AG09309 (cell line): ENCODE measurements around the gene AKT1.
A peak's percentile ranks its signal among the peaks of the same experiment; 100 is the strongest.
"Not testable (repeated sequence)": the region's sequence is repeated elsewhere in the genome, so short reads cannot be mapped to it uniquely, and the experiment has no call there.

Experiments
- DNase-seq: peaks from one replicate; pipeline ENCODE4 v3.0.0-alpha.2; 2010; ENCODE audit warnings: low read depth
- H3K4me3 ChIP-seq: 2 replicates; pipeline ENCODE4 v1.5.1; 2011; ENCODE audit warnings: mild to moderate bottlenecking, low read depth, low read length, moderate library complexity; ENCODE audit not compliant: control insufficient read depth
- TF ChIP-seq, protein P1 (sequence below): IDR thresholded peaks from 2 replicates; pipeline ENCODE4 v1.5.1; 2011; ENCODE audit warnings: mild to moderate bottlenecking, low read depth, low read length, inconsistent platforms; ENCODE audit not compliant: insufficient read depth, control insufficient read depth; ENCODE audit errors: missing control alignments

Gene AKT1

GRCh38 chr14:104816616-104816884, 21.0 kb upstream of the AKT1 start:
- TF ChIP-seq, protein P1, sequence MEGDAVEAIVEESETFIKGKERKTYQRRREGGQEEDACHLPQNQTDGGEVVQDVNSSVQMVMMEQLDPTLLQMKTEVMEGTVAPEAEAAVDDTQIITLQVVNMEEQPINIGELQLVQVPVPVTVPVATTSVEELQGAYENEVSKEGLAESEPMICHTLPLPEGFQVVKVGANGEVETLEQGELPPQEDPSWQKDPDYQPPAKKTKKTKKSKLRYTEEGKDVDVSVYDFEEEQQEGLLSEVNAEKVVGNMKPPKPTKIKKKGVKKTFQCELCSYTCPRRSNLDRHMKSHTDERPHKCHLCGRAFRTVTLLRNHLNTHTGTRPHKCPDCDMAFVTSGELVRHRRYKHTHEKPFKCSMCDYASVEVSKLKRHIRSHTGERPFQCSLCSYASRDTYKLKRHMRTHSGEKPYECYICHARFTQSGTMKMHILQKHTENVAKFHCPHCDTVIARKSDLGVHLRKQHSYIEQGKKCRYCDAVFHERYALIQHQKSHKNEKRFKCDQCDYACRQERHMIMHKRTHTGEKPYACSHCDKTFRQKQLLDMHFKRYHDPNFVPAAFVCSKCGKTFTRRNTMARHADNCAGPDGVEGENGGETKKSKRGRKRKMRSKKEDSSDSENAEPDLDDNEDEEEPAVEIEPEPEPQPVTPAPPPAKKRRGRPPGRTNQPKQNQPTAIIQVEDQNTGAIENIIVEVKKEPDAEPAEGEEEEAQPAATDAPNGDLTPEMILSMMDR, result no peak
- DNase-seq, result no peak
- peak overlapping the region; percentile 74 for H3K4me3 ChIP-seq

DNA sequence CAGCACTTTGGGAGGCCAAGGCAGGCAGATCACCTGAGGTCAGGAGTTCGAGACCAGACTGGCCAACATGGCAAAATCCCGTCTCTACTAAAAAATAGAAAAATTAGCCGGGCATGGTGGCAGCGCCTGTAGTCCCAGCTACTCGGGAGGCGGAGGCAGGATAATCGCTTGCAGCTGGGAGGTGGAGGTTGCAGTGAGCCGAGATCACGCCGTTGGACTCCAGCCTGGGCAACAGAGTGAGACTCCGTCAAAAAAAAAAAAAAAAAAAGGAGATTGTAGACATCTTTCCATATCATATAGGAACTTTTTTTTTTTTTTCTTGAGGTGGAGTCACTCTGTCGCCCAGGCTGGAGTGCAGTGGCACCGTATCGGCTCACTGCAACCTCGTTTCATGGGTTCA, 19.2 kb upstream of the AKT1 start:
- not testable (repeated sequence) for DNase-seq
- H3K4me3 ChIP-seq, result peak overlapping the region; percentile 74

DNA sequence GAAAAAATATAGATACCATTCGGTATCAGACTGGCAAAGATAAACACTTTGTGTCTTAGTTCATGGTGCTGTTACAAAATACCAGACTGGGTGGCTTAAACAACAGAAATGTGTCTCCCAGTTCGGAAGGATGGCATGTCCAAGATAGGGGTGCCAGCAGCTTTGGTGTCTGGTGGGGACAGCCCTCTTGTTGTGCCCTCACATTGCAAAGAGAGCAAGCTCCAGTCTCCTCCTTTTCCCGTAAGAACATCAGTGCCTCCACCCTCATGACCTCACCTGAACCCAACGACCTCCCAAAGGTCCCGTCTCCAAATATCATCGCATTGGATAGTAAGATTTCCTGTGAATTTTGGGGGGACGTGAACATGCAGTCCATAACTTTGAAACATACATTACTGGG, 17.7 kb upstream of the AKT1 start:
- TF ChIP-seq, protein P1, result no peak
- H3K4me3 ChIP-seq, result no peak overlapping the region
- no peak for DNase-seq

DNA sequence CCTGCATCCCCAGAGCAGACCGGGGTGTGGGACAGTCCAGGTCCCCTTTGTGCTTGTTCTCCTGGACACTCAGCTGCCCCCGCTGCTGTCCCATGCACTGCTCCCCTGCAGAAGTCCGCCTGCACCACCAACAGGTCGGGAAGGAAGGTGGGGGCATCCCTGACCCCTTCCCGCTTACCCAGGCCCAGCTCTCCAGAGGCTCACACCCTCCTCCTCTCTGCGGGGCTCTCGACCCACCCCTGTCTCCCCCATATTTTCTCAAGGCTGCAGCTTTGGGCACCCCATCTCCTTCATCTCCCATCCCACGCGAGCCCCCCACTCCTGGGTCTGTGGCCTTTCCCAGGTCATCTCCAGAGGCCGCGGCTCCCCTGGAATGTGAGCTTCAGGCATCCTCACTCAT, 14.8 kb upstream of the AKT1 start:
- H3K4me3 ChIP-seq, result no peak overlapping the region
- TF ChIP-seq, protein P1, result no peak
- no peak for DNase-seq

- no peak overlapping the region for H3K4me3 ChIP-seq
- TF ChIP-seq, protein P1, result no peak
- no peak for DNase-seq
These were observed 12.9 kb upstream of the AKT1 start for GRCh38 chr14:104808456-104808855.

- H3K4me3 ChIP-seq, result no peak overlapping the region
- TF ChIP-seq, protein P1, result no peak
- no peak for DNase-seq
These were observed 11.3 kb upstream of the AKT1 start for GRCh38 chr14:104806625-104807465.

DNA sequence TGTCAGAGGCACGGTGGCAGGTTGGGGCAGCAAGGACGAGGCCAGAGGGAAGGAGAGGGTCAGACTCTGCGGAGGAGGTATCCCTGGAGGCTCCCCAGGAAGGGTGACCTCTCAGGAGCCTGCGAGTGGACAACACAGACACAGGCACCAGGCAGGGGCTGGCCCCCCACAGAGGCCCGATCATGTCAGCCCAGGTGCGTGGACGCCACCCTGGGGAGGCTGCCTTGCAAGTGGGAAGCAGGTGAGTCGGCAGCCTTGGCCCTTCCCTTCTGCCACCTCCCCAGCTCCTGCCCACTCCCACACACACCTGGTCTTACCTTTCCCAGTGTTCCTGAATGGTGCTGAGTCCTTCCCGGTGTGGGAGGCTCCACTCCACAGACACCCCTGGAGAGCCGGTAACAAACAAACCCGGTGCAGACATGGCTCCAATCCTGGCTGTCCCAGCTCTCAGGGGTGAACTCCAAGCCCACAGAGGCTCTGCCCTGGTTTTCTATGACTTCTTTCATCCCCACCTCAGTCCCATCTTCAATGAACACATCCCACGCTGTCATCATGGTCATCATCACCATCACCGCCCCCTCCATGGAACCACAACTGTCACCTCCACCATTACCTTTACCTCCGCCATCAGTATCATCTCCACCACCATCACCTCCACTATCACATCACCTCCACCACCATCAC, 10.5 kb upstream of the AKT1 start:
- TF ChIP-seq, protein P1, result no peak

More for the DNA sequence above, 10.5 kb upstream of the AKT1 start:
- no peak overlapping the region for H3K4me3 ChIP-seq
- DNase-seq, result no peak
